ENCODE results near the gene ZNF576. TPM values are rescaled to one million over a fixed set of nuclear protein-coding genes. Genes with fewer than 3 reads are reported as not detected.
"Not testable (repeated sequence)": the region's sequence is repeated elsewhere in the genome, so short reads cannot be mapped to it uniquely, and the experiment has no call there.

The ZNF576 gene
- total and polyA plus RNA-seq, 4 experiments from 2014 or later: 8.4 to 18.6 (median 15.7) TPM

GRCh38 chr19:43649514-43649913 is 53.1 kb downstream of the ZNF576 start:
- Mint-ChIP-seq H3K4me1 (no peaks in the 10 kb centered on the region), H3K9me3 (peaks cover 0 to 4% (median under 1%) of the 10 kb centered on the region in 8 donors), H3K27me3 (no peaks in the 10 kb centered on the region), H3K4me3 (no peak overlapping the region), H3K27ac (no peak overlapping the region), H3K36me3 (peaks cover 26 to 35% of the 10 kb centered on the region in 2 donors)
- peaks cover 3% of the 10 kb centered on the region for H3K36me3 ChIP-seq (ENCODE audit: insufficient read depth, low read length)
- H3K4me1 ChIP-seq (ENCODE audit: insufficient read depth, low read length): no peaks in the 10 kb centered on the region
- CTCF ChIA-PET (ENCODE audit: partially characterized antibody): interaction anchor here (1.0 to 1.3 kb wide), 2 partner anchors 94 to 202 kb away, joined by 3 to 6 read pairs; no protein-coding TSS in a partner anchor
- DNase-seq: no peak
- no peaks in the 10 kb centered on the region for H3K27me3 ChIP-seq (ENCODE audit: insufficient read depth, low read length)
- no peak overlapping the region for H3K4me3 ChIP-seq (ENCODE audit: low read length in 2 of 2)
- intact Hi-C loops (cut with micrococcal nuclease): no loop called here
- POLR2A ChIA-PET (ENCODE audit: partially characterized antibody): no interaction called here
- H3K9me3 ChIP-seq (ENCODE audit: control insufficient read depth in 1 of 2, low read length in 2 of 2): no peaks in the 10 kb centered on the region
- no peak overlapping the region for H3K27ac ChIP-seq (ENCODE audit: low read depth, low read length)

DNA sequence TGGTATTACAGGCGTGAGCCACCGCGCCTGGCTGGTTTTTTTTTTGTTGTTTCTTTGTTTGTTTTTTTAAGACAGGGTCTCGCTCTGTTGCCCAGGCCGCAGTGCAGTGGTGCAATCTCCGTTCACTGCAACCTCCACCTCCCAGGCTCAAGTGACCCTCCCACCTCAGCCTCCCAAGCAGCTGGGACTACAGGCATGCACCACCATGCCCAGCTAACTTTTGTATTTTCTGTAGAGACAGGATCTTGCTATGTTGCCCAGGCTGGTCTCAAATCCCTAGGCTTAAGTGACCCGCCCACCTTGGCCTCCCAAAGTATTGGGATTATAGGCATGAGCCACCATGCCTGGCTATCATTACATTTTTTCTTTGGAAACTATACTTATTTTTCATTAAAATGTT is 53.9 kb downstream of the ZNF576 start:
- H3K36me3 Mint-ChIP-seq: peaks cover 33 to 41% of the 10 kb centered on the region in 2 donors
- POLR2A ChIA-PET (ENCODE audit: partially characterized antibody); H3K4me1 Mint-ChIP-seq; H3K27ac Mint-ChIP-seq; H3K27me3 ChIP-seq (ENCODE audit: insufficient read depth, low read length); H3K9me3 ChIP-seq (ENCODE audit: control insufficient read depth in 1 of 2, low read length in 2 of 2); H3K4me3 Mint-ChIP-seq; H3K27me3 Mint-ChIP-seq; H3K4me1 ChIP-seq (ENCODE audit: insufficient read depth, low read length); H3K9me3 Mint-ChIP-seq; DNase-seq; H3K27ac ChIP-seq (ENCODE audit: low read depth, low read length); H3K36me3 ChIP-seq (ENCODE audit: insufficient read depth, low read length); intact Hi-C loops (cut with micrococcal nuclease); H3K4me3 ChIP-seq (ENCODE audit: low read length in 2 of 2): not testable (repeated sequence)
- CTCF ChIA-PET (ENCODE audit: partially characterized antibody): interaction anchor here (1.3 kb wide), 1 partner anchor 95 kb away, joined by 6 read pairs; no protein-coding TSS in a partner anchor

Other genes starting within 250 kb of the ZNF576 start
- not detected for gene CD177, start 242.9 kb upstream of the ZNF576 start, total RNA-seq
- gene CD177, start 242.9 kb upstream of the ZNF576 start, polyA plus RNA-seq: not detected
- gene TEX101, start 181.7 kb upstream of the ZNF576 start, total RNA-seq: not detected
- not detected for gene TEX101, start 181.7 kb upstream of the ZNF576 start, polyA plus RNA-seq
- 1 to 10 TPM; 3.3 to 3.7 TPM for gene LYPD3, start 131.0 kb upstream of the ZNF576 start, total RNA-seq
- 1 to 10 TPM; 4.4 to 5.9 TPM for gene LYPD3, start 131.0 kb upstream of the ZNF576 start, polyA plus RNA-seq
- 10 to 100 TPM; 36.9 to 47.3 TPM for gene PHLDB3, start 91.8 kb upstream of the ZNF576 start, total RNA-seq
- 1 to 10 TPM; 1.3 to 5.5 TPM for gene PHLDB3, start 91.8 kb upstream of the ZNF576 start, polyA plus RNA-seq
- gene ETHE1, start 69.4 kb upstream of the ZNF576 start, total RNA-seq: 10 to 100 TPM; 23.9 to 29.1 TPM
- 10 to 100 TPM; 79.1 to 80.7 TPM for gene ETHE1, start 69.4 kb upstream of the ZNF576 start, polyA plus RNA-seq
- gene ZNF575, start 63.4 kb upstream of the ZNF576 start, total RNA-seq: 10 to 100 TPM; 11.0 to 11.8 TPM
- 1 to 10 TPM; 2.1 to 3.6 TPM for gene ZNF575, start 63.4 kb upstream of the ZNF576 start, polyA plus RNA-seq
- gene XRCC1, start 21.1 kb upstream of the ZNF576 start, total RNA-seq: 10 to 100 TPM; 33.4 to 41.0 TPM
- gene XRCC1, start 21.1 kb upstream of the ZNF576 start, polyA plus RNA-seq: 10 to 100 TPM; 16.3 to 29.1 TPM
- gene PINLYP, start 20.8 kb upstream of the ZNF576 start, total RNA-seq: under 1 TPM; 0.33 to 0.84 TPM
- gene PINLYP, start 20.8 kb upstream of the ZNF576 start, polyA plus RNA-seq: 1 to 10 TPM in 1 of 2 donors, not detected in 1; 1.3 TPM
- gene IRGQ, start 461 bp upstream of the ZNF576 start, total RNA-seq: 10 to 100 TPM; 16.5 to 17.9 TPM
- gene IRGQ, start 461 bp upstream of the ZNF576 start, polyA plus RNA-seq: 1 to 10 TPM in 1 of 2 donors, under 1 TPM in 1; 0.37 to 2.2 TPM
- gene SRRM5, start 15.5 kb downstream of the ZNF576 start, total RNA-seq: under 1 TPM; 0.83 to 0.99 TPM
- gene SRRM5, start 15.5 kb downstream of the ZNF576 start, polyA plus RNA-seq: under 1 TPM in 1 of 2 donors, not detected in 1; 0.10 TPM
- gene ZNF428, start 23.0 kb downstream of the ZNF576 start, total RNA-seq: 10 to 100 TPM; 27.7 to 28.2 TPM
- gene ZNF428, start 23.0 kb downstream of the ZNF576 start, polyA plus RNA-seq: 10 to 100 TPM; 13.9 to 19.9 TPM
- gene CADM4, start 43.3 kb downstream of the ZNF576 start, total RNA-seq: under 1 TPM; 0.33 to 0.49 TPM
- under 1 TPM in 1 of 2 donors, not detected in 1; 0.18 TPM for gene CADM4, start 43.3 kb downstream of the ZNF576 start, polyA plus RNA-seq
- 1 to 10 TPM; 8.6 to 9.4 TPM for gene PLAUR, start 73.6 kb downstream of the ZNF576 start, total RNA-seq
- 1 to 10 TPM; 6.3 to 6.6 TPM for gene PLAUR, start 73.6 kb downstream of the ZNF576 start, polyA plus RNA-seq
- not detected for gene IRGC, start 119.5 kb downstream of the ZNF576 start, total RNA-seq
- gene IRGC, start 119.5 kb downstream of the ZNF576 start, polyA plus RNA-seq: not detected
- gene SMG9, start 158.4 kb downstream of the ZNF576 start, total RNA-seq: 10 to 100 TPM; 57.6 to 57.9 TPM
- 10 to 100 TPM in 1 of 2 donors, 1 to 10 TPM in 1; 3.8 to 13.7 TPM for gene SMG9, start 158.4 kb downstream of the ZNF576 start, polyA plus RNA-seq
- gene KCNN4, start 184.4 kb downstream of the ZNF576 start, total RNA-seq: 10 to 100 TPM; 33.6 to 33.9 TPM
- 10 to 100 TPM; 10.5 to 23.7 TPM for gene KCNN4, start 184.4 kb downstream of the ZNF576 start, polyA plus RNA-seq
- under 1 TPM; 0.49 to 0.97 TPM for gene LYPD5, start 205.9 kb downstream of the ZNF576 start, total RNA-seq
- under 1 TPM; 0.27 to 0.50 TPM for gene LYPD5, start 205.9 kb downstream of the ZNF576 start, polyA plus RNA-seq
- 10 to 100 TPM; 18.1 to 20.7 TPM for gene ZNF283, start 230.7 kb downstream of the ZNF576 start, total RNA-seq
- gene ZNF283, start 230.7 kb downstream of the ZNF576 start, polyA plus RNA-seq: 1 to 10 TPM; 4.3 to 4.9 TPM

Measured in CD4-positive, alpha-beta memory T cell (primary cell).